Activated naive CD4-positive, alpha-beta T cell treated with anti-CD3 and anti-CD28 coated beads, Interleukin-2, amount 10 ng/mL, durations not matched to agents 7 days and 5 days (primary cell): ENCODE data around the gene OGFOD1.

Experiments used
- CTCF ChIA-PET: fragments of 350-600 bp; sonication (Branson Sonifier 250); formaldehyde crosslinking; loops from one replicate; lab custom pipeline; 2021; ENCODE audit warnings: antibody characterized with exemption; lab: Charles Lee
- DNase-seq: peaks from one replicate; pipeline ENCODE4 v3.0.0-alpha.2; 2020
- H3K27ac Mint-ChIP-seq: one replicate; pipeline ENCODE4 v1.8.0; 2021; ENCODE audit warnings: mild to moderate bottlenecking, moderate library complexity, mixed read lengths
- H3K27me3 Mint-ChIP-seq: one replicate; pipeline ENCODE4 v1.8.0; 2021; ENCODE audit warnings: mild to moderate bottlenecking, mixed read lengths
- H3K36me3 Mint-ChIP-seq: one replicate; pipeline ENCODE4 v1.8.0; 2021; ENCODE audit warnings: mixed read lengths
- H3K4me1 Mint-ChIP-seq: one replicate; pipeline ENCODE4 v1.8.0; 2021; ENCODE audit warnings: mixed read lengths
- H3K4me3 Mint-ChIP-seq: one replicate; pipeline ENCODE4 v1.8.0; 2021; ENCODE audit warnings: mild to moderate bottlenecking, moderate library complexity, mixed read lengths
- H3K9me3 Mint-ChIP-seq: one replicate; pipeline ENCODE4 v1.8.0; 2021; ENCODE audit warnings: mixed read lengths

OGFOD1 gene

GRCh38 chr16:56450986-56451752 lies at the start of gene OGFOD1, which contains the start of gene NUDT21:
OGFOD1 (plus strand) TSS chr16:56451554; CDS start chr16:56451613, 59 bp downstream.
NUDT21 (minus strand) TSS chr16:56451332; CDS start chr16:56451202, 130 bp downstream.
- H3K36me3 Mint-ChIP-seq: peaks cover 50% of the 10 kb centered on the region
- CTCF ChIA-PET: interaction anchor here (0.7 kb wide), 1 partner anchor 93 kb away, joined by 3 read pairs; no protein-coding TSS in a partner anchor

GRCh38 chr16:56405977-56406672 lies 45.2 kb upstream of the OGFOD1 start:
- Mint-ChIP-seq H3K36me3 (peaks cover 38% of the 10 kb centered on the region), H3K4me3 (no peak overlapping the region), H3K4me1 (peaks cover 3% of the 10 kb centered on the region), H3K27ac (no peak overlapping the region), H3K9me3 (no peaks in the 10 kb centered on the region), H3K27me3 (no peaks in the 10 kb centered on the region)
- CTCF ChIA-PET: interaction anchor here (1.0 kb wide), 1 partner anchor 73 kb away, joined by 3 read pairs; no protein-coding TSS in a partner anchor
- DNase-seq: no peak

More at GRCh38 chr16:56450986-56451752, at the start of gene OGFOD1, which contains the start of gene NUDT21:
- DNase-seq: peak; percentile 96
- H3K27ac Mint-ChIP-seq: peak within 1 kb of the TSS; percentile 89
- H3K4me3 Mint-ChIP-seq: peak within 1 kb of the TSS; percentile 95
- H3K27me3 Mint-ChIP-seq: no peaks in the 10 kb centered on the region
- no peaks in the 10 kb centered on the region for H3K9me3 Mint-ChIP-seq
- H3K4me1 Mint-ChIP-seq: peaks cover 57% of the 10 kb centered on the region

- H3K27ac Mint-ChIP-seq: no peak overlapping the region
- no peaks in the 10 kb centered on the region for H3K9me3 Mint-ChIP-seq
- CTCF ChIA-PET: interaction anchor here (0.9 kb wide), 1 partner anchor 33 kb away, joined by 3 read pairs; no protein-coding TSS in a partner anchor
- H3K27me3 Mint-ChIP-seq: no peaks in the 10 kb centered on the region
- peaks cover 3% of the 10 kb centered on the region for H3K4me1 Mint-ChIP-seq
- H3K4me3 Mint-ChIP-seq: no peak overlapping the region
- peaks cover 31% of the 10 kb centered on the region for H3K36me3 Mint-ChIP-seq
- no peak for DNase-seq
Observed at GRCh38 chr16:56408379-56409098, 42.8 kb upstream of the OGFOD1 start.

- DNase-seq: no peak
- peaks cover 32% of the 10 kb centered on the region for H3K36me3 Mint-ChIP-seq
- H3K4me3 Mint-ChIP-seq: no peak overlapping the region
- no peaks in the 10 kb centered on the region for H3K27me3 Mint-ChIP-seq
- no peaks in the 10 kb centered on the region for H3K9me3 Mint-ChIP-seq
- H3K4me1 Mint-ChIP-seq: peaks cover 3% of the 10 kb centered on the region
- H3K27ac Mint-ChIP-seq: no peak overlapping the region
- CTCF ChIA-PET: interaction anchor here (0.9 kb wide), 1 partner anchor 33 kb away, joined by 3 read pairs; no protein-coding TSS in a partner anchor
Observed at GRCh38 chr16:56409195-56409594, 42.2 kb upstream of the OGFOD1 start.

- no peaks in the 10 kb centered on the region for H3K9me3 Mint-ChIP-seq
- no peak for DNase-seq
- H3K27ac Mint-ChIP-seq: no peak overlapping the region
- H3K36me3 Mint-ChIP-seq: peaks cover 25% of the 10 kb centered on the region
- no peaks in the 10 kb centered on the region for H3K27me3 Mint-ChIP-seq
- CTCF ChIA-PET: no interaction called here
- no peak overlapping the region for H3K4me3 Mint-ChIP-seq
- peaks cover 3% of the 10 kb centered on the region for H3K4me1 Mint-ChIP-seq
Observed at GRCh38 chr16:56411123-56411522, 40.2 kb upstream of the OGFOD1 start.

- DNase-seq: no peak
- H3K27me3 Mint-ChIP-seq: no peaks in the 10 kb centered on the region
- CTCF ChIA-PET: no interaction called here
- H3K36me3 Mint-ChIP-seq: peaks cover 25% of the 10 kb centered on the region
- H3K9me3 Mint-ChIP-seq: no peaks in the 10 kb centered on the region
- H3K27ac Mint-ChIP-seq: no peak overlapping the region
- no peak overlapping the region for H3K4me3 Mint-ChIP-seq
- H3K4me1 Mint-ChIP-seq: peaks cover 3% of the 10 kb centered on the region
Observed at GRCh38 chr16:56411624-56412023, 39.7 kb upstream of the OGFOD1 start.

GRCh38 chr16:56413381-56413780 lies 38.0 kb upstream of the OGFOD1 start:
- Mint-ChIP-seq H3K9me3 (no peaks in the 10 kb centered on the region), H3K27ac (no peak overlapping the region), H3K4me3 (no peak overlapping the region), H3K27me3 (no peaks in the 10 kb centered on the region), H3K36me3 (peaks cover 22% of the 10 kb centered on the region), H3K4me1 (peaks cover 3% of the 10 kb centered on the region)
- DNase-seq: no peak
- CTCF ChIA-PET: no interaction called here

GRCh38 chr16:56414366-56414765 lies 37.0 kb upstream of the OGFOD1 start:
- peaks cover 3% of the 10 kb centered on the region for H3K4me1 Mint-ChIP-seq
- peaks cover 16% of the 10 kb centered on the region for H3K36me3 Mint-ChIP-seq
- CTCF ChIA-PET: no interaction called here

GRCh38 chr16:56415875-56416274 lies 35.5 kb upstream of the OGFOD1 start:
- peaks cover 12% of the 10 kb centered on the region for H3K4me1 Mint-ChIP-seq
- H3K4me3 Mint-ChIP-seq: no peak overlapping the region
- H3K27ac Mint-ChIP-seq: no peak overlapping the region
- CTCF ChIA-PET: no interaction called here
- H3K9me3 Mint-ChIP-seq: no peaks in the 10 kb centered on the region
- peaks cover 15% of the 10 kb centered on the region for H3K36me3 Mint-ChIP-seq
- no peak for DNase-seq
- H3K27me3 Mint-ChIP-seq: no peaks in the 10 kb centered on the region

More at GRCh38 chr16:56414366-56414765, 37.0 kb upstream of the OGFOD1 start:
- H3K4me3 Mint-ChIP-seq: no peak overlapping the region
- no peaks in the 10 kb centered on the region for H3K9me3 Mint-ChIP-seq
- H3K27ac Mint-ChIP-seq: no peak overlapping the region
- no peaks in the 10 kb centered on the region for H3K27me3 Mint-ChIP-seq
- no peak for DNase-seq

- CTCF ChIA-PET: no interaction called here
- Mint-ChIP-seq H3K4me3 (no peak overlapping the region), H3K27ac (no peak overlapping the region), H3K4me1 (peaks cover 18% of the 10 kb centered on the region), H3K9me3 (no peaks in the 10 kb centered on the region), H3K27me3 (no peaks in the 10 kb centered on the region), H3K36me3 (peaks cover 10% of the 10 kb centered on the region)
- no peak for DNase-seq
Observed at GRCh38 chr16:56417138-56417537, 34.2 kb upstream of the OGFOD1 start.

GRCh38 chr16:56419740-56420548 lies 31.4 kb upstream of the OGFOD1 start:
- no peak overlapping the region for H3K27ac Mint-ChIP-seq
- H3K4me3 Mint-ChIP-seq: no peak overlapping the region
- CTCF ChIA-PET: no interaction called here
- no peaks in the 10 kb centered on the region for H3K27me3 Mint-ChIP-seq
- H3K9me3 Mint-ChIP-seq: no peaks in the 10 kb centered on the region
- peaks cover 40% of the 10 kb centered on the region for H3K4me1 Mint-ChIP-seq
- H3K36me3 Mint-ChIP-seq: peaks cover 3% of the 10 kb centered on the region
- no peak for DNase-seq

- Mint-ChIP-seq H3K9me3 (no peaks in the 10 kb centered on the region), H3K27me3 (no peaks in the 10 kb centered on the region)
- CTCF ChIA-PET: no interaction called here
Observed at GRCh38 chr16:56420613-56421012, 30.7 kb upstream of the OGFOD1 start.

GRCh38 chr16:56421313-56421712 lies 30.0 kb upstream of the OGFOD1 start:
- Mint-ChIP-seq H3K4me3 (no peak overlapping the region), H3K9me3 (no peaks in the 10 kb centered on the region), H3K27me3 (no peaks in the 10 kb centered on the region), H3K4me1 (peaks cover 41% of the 10 kb centered on the region), H3K27ac (no peak overlapping the region), H3K36me3 (no peaks in the 10 kb centered on the region)
- CTCF ChIA-PET: no interaction called here
- no peak for DNase-seq

More at GRCh38 chr16:56420613-56421012, 30.7 kb upstream of the OGFOD1 start:
- H3K27ac Mint-ChIP-seq: no peak overlapping the region
- no peak for DNase-seq
- H3K4me3 Mint-ChIP-seq: no peak overlapping the region
- peaks cover 3% of the 10 kb centered on the region for H3K36me3 Mint-ChIP-seq
- H3K4me1 Mint-ChIP-seq: peaks cover 40% of the 10 kb centered on the region
